Measurements from ENCODE around the gene PRKACB. TPM values are rescaled to one million over a fixed set of nuclear protein-coding genes. Genes with fewer than 3 reads are reported as not detected.

PRKACB gene
- polyA plus RNA-seq, 1 donor: 39.3 TPM

DNA sequence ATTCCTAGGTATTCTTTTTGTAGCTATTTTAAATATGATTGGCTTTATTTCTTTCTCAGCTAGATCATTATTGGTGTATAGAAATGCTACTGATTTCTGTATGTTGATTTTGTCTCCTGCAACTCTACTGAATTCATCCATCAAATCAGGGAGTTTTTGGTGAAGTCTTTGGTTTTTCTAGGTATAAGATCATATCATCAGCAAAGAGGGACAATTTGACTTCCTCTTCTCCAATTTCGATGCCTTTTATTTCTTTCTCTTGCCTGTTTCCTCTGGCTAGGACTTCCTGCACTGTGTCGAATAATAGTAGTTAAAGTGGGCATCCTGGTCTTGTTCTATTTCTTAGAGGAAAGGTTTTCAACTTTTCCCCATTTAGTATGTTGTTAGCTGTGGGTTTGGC lies 27.5 kb upstream of the PRKACB start:
- Histone ChIP-seq H3K36me3 (ENCODE audit: control insufficient read depth, insufficient read depth, low read length) (no peaks in the 10 kb centered on the region), H3K9me3 (ENCODE audit: control insufficient read depth, low read depth, low read length) (no peaks in the 10 kb centered on the region)
- 100% methylated on average over 1 of the region's 2 CpGs for WGBS (ENCODE audit: insufficient coverage, low lambda C conversion rate)

DNA sequence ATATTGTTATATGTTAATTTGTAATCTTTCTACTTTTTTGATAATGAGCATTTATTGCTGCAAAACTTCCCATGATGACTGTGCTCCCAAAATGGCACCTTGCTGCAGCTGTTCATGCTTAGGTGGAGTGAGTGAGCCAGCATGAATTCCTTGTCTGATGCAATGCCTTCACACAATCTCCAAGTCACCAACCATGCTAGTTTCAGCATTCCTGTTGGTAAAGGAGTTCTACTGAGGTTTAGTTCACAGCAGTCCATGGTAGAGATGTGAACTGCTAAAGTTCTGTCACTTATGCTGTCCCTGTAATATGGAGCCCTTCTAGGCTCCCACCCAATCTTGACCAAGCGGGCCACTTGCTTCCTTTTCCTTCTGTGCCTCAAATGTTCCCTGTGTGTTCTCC lies 26.2 kb upstream of the PRKACB start:
- H3K9me3 ChIP-seq (ENCODE audit: control insufficient read depth, low read depth, low read length): no peaks in the 10 kb centered on the region
- no peak overlapping the region for H3K27ac ChIP-seq (ENCODE audit: low read length)
- no peak for DNase-seq
- no peak overlapping the region for H3K4me3 ChIP-seq (ENCODE audit: low read length)
- no peaks in the 10 kb centered on the region for H3K4me1 ChIP-seq (ENCODE audit: control insufficient read depth, insufficient read depth, low read length)
- H3K27me3 ChIP-seq (ENCODE audit: control insufficient read depth, insufficient read depth, low read length): no peaks in the 10 kb centered on the region
- no peaks in the 10 kb centered on the region for H3K36me3 ChIP-seq (ENCODE audit: control insufficient read depth, insufficient read depth, low read length)
- no CpG with 5 or more reads among the region's 1 CpG for WGBS (ENCODE audit: insufficient coverage, low lambda C conversion rate)

More for the DNA sequence above, 27.5 kb upstream of the PRKACB start:
- Histone ChIP-seq H3K27me3 (ENCODE audit: control insufficient read depth, insufficient read depth, low read length) (no peaks in the 10 kb centered on the region), H3K4me3 (ENCODE audit: low read length) (no peak overlapping the region), H3K27ac (ENCODE audit: low read length) (no peak overlapping the region), H3K4me1 (ENCODE audit: control insufficient read depth, insufficient read depth, low read length) (no peaks in the 10 kb centered on the region)
- DNase-seq: no peak

GRCh38 chr1:84121360-84121759 lies 22.7 kb upstream of the PRKACB start:
- Histone ChIP-seq H3K27me3 (ENCODE audit: control insufficient read depth, insufficient read depth, low read length) (no peaks in the 10 kb centered on the region), H3K27ac (ENCODE audit: low read length) (no peak overlapping the region), H3K4me3 (ENCODE audit: low read length) (no peak overlapping the region), H3K36me3 (ENCODE audit: control insufficient read depth, insufficient read depth, low read length) (peaks cover under 1% of the 10 kb centered on the region), H3K4me1 (ENCODE audit: control insufficient read depth, insufficient read depth, low read length) (no peaks in the 10 kb centered on the region), H3K9me3 (ENCODE audit: control insufficient read depth, low read depth, low read length) (no peaks in the 10 kb centered on the region)
- WGBS (ENCODE audit: insufficient coverage, low lambda C conversion rate): no CpG with 5 or more reads among the region's 1 CpG
- DNase-seq: no peak

DNA sequence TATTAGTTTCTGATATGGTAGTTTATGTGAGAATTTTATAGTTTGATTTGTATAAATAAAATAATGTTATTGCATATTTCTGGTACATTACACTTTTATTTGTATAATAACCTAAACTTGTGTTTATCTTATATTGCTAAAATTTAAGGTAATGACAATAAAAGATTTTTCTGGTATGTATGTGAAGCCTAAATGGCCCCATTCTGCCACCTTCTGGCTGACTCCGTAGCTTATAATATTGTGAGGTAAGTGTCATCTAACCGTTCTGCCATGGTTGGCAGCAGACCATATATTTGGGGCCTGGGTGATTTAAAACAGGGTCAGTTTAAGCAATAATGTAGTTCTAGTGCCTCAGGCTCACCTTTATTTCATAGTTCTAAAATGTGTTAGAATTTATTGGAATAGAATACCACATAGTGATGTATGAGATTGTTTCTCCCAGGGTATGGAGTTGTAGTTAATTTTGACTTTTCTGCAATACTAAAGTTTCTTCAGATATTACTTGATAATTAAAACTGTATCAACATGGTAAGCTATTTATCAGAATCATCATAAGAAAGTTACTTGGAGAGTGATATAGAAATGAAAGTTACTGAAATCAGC lies 21.2 kb upstream of the PRKACB start:
- Histone ChIP-seq H3K4me1 (ENCODE audit: control insufficient read depth, insufficient read depth, low read length) (no peaks in the 10 kb centered on the region), H3K9me3 (ENCODE audit: control insufficient read depth, low read depth, low read length) (no peaks in the 10 kb centered on the region), H3K4me3 (ENCODE audit: low read length) (no peak overlapping the region), H3K27ac (ENCODE audit: low read length) (no peak overlapping the region), H3K36me3 (ENCODE audit: control insufficient read depth, insufficient read depth, low read length) (peaks cover 2% of the 10 kb centered on the region), H3K27me3 (ENCODE audit: control insufficient read depth, insufficient read depth, low read length) (no peaks in the 10 kb centered on the region)
- no CpG with 5 or more reads among the region's 2 CpGs for WGBS (ENCODE audit: insufficient coverage, low lambda C conversion rate)
- peak in 1 of 2 donors; percentile 22 for DNase-seq

DNA sequence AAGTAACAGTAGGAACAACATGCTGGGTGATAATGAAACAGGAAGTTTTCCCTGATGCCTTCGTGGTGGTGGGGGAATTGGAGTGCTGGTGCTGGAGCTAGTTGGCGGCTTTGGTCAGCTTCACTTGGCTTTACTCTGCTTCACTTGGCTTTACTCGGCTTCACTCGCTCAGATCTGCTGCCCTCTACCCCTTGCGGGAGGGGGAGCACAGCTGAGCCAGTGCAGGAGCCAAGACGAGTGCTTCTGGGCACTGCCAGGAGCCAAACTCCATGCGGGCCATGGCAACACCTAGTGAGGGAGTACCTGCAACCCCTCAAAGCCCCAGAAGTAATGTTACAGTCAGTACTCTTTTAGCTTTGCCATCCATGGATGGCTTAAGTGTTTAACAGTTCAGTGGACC lies 10.6 kb upstream of the PRKACB start:
- Histone ChIP-seq H3K36me3 (ENCODE audit: control insufficient read depth, insufficient read depth, low read length) (no peaks in the 10 kb centered on the region), H3K4me3 (ENCODE audit: low read length) (no peak overlapping the region), H3K27ac (ENCODE audit: low read length) (no peak overlapping the region), H3K9me3 (ENCODE audit: control insufficient read depth, low read depth, low read length) (peaks cover 3% of the 10 kb centered on the region), H3K4me1 (ENCODE audit: control insufficient read depth, insufficient read depth, low read length) (no peaks in the 10 kb centered on the region), H3K27me3 (ENCODE audit: control insufficient read depth, insufficient read depth, low read length) (no peaks in the 10 kb centered on the region)
- no peak for DNase-seq
- WGBS (ENCODE audit: insufficient coverage, low lambda C conversion rate): no CpG with 5 or more reads among the region's 7 CpGs

- no peak for DNase-seq
- Histone ChIP-seq H3K27me3 (ENCODE audit: control insufficient read depth, insufficient read depth, low read length) (no peaks in the 10 kb centered on the region), H3K4me3 (ENCODE audit: low read length) (no peak overlapping the region), H3K4me1 (ENCODE audit: control insufficient read depth, insufficient read depth, low read length) (no peaks in the 10 kb centered on the region), H3K36me3 (ENCODE audit: control insufficient read depth, insufficient read depth, low read length) (no peaks in the 10 kb centered on the region), H3K27ac (ENCODE audit: low read length) (no peak overlapping the region), H3K9me3 (ENCODE audit: control insufficient read depth, low read depth, low read length) (peaks cover 3% of the 10 kb centered on the region)
Measured at GRCh38 chr1:84135341-84135740, 8.7 kb upstream of the PRKACB start.

- 84% methylated on average over 6 of the region's 9 CpGs for WGBS (ENCODE audit: insufficient coverage, low lambda C conversion rate)
Measured at GRCh38 chr1:84141182-84142003, 2.7 kb upstream of the PRKACB start.

DNA sequence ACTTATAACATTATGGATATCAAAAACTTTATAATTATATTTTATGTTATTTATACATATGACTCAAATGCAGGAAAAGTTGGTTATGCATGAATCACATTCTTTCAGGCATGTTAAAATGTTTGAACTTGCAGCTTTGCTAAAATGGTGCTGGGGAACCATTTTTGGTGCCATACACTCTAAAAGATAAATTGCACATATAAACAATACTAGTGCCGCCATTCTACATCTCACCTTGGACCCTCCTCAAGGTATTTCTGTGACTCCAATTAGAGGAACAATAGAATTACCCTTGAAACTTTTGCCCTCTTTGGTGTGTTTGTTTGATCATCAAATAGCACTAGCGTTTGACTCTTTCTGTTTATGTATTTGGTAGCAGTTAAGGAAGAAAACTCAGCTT lies 997 bp downstream of the PRKACB start:
- WGBS (ENCODE audit: insufficient coverage, low lambda C conversion rate): 60% methylated on average over 2 of the region's 2 CpGs
- peaks cover 4% of the 10 kb centered on the region for H3K4me1 ChIP-seq (ENCODE audit: control insufficient read depth, insufficient read depth, low read length)
- no peaks in the 10 kb centered on the region for H3K9me3 ChIP-seq (ENCODE audit: control insufficient read depth, low read depth, low read length)
- H3K27me3 ChIP-seq (ENCODE audit: control insufficient read depth, insufficient read depth, low read length): no peaks in the 10 kb centered on the region
- H3K36me3 ChIP-seq (ENCODE audit: control insufficient read depth, insufficient read depth, low read length): no peaks in the 10 kb centered on the region
- H3K4me3 ChIP-seq (ENCODE audit: low read length): no peak overlapping the region
- no peak for DNase-seq
- H3K27ac ChIP-seq (ENCODE audit: low read length): no peak overlapping the region

More at GRCh38 chr1:84141182-84142003, 2.7 kb upstream of the PRKACB start:
- peaks cover 4% of the 10 kb centered on the region for H3K4me1 ChIP-seq (ENCODE audit: control insufficient read depth, insufficient read depth, low read length)
- H3K27me3 ChIP-seq (ENCODE audit: control insufficient read depth, insufficient read depth, low read length): no peaks in the 10 kb centered on the region
- no peak for DNase-seq
- no peaks in the 10 kb centered on the region for H3K36me3 ChIP-seq (ENCODE audit: control insufficient read depth, insufficient read depth, low read length)
- no peak overlapping the region for H3K4me3 ChIP-seq (ENCODE audit: low read length)
- H3K9me3 ChIP-seq (ENCODE audit: control insufficient read depth, low read depth, low read length): no peaks in the 10 kb centered on the region
- H3K27ac ChIP-seq (ENCODE audit: low read length): no peak overlapping the region

GRCh38 chr1:84146411-84147032 lies 2.5 kb downstream of the PRKACB start:
- Histone ChIP-seq H3K4me3 (ENCODE audit: low read length) (no peak overlapping the region), H3K27ac (ENCODE audit: low read length) (no peak overlapping the region), H3K9me3 (ENCODE audit: control insufficient read depth, low read depth, low read length) (no peaks in the 10 kb centered on the region), H3K27me3 (ENCODE audit: control insufficient read depth, insufficient read depth, low read length) (no peaks in the 10 kb centered on the region), H3K36me3 (ENCODE audit: control insufficient read depth, insufficient read depth, low read length) (no peaks in the 10 kb centered on the region), H3K4me1 (ENCODE audit: control insufficient read depth, insufficient read depth, low read length) (peaks cover 4% of the 10 kb centered on the region)
- WGBS (ENCODE audit: insufficient coverage, low lambda C conversion rate): 100% methylated on average over 2 of the region's 4 CpGs
- DNase-seq: no peak

DNA sequence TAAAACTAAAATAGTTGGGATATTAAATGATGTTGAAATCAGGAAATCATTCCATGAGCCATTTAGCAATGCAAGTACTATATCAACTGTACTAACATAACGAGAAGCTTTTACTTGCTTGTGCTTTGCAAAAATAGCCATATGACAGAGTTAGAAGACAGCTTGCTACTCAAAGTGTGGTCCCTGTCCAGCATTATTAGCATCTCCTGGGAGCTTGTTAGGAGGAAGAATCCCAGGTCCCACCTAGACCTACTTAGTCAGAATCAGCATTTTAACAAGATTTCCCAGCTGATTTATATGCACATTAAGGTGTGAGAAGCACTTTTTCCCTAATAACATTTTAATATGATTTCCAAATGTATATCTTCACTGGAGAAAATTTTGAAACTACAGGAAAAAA lies 4.7 kb downstream of the PRKACB start:
- Histone ChIP-seq H3K4me3 (ENCODE audit: low read length) (no peak overlapping the region), H3K9me3 (ENCODE audit: control insufficient read depth, low read depth, low read length) (no peaks in the 10 kb centered on the region), H3K27ac (ENCODE audit: low read length) (no peak overlapping the region), H3K4me1 (ENCODE audit: control insufficient read depth, insufficient read depth, low read length) (peaks cover 4% of the 10 kb centered on the region), H3K36me3 (ENCODE audit: control insufficient read depth, insufficient read depth, low read length) (no peaks in the 10 kb centered on the region), H3K27me3 (ENCODE audit: control insufficient read depth, insufficient read depth, low read length) (no peaks in the 10 kb centered on the region)
- WGBS (ENCODE audit: insufficient coverage, low lambda C conversion rate): 80% methylated on average over 1 of the region's 1 CpG
- DNase-seq: no peak
